ENCODE measurements around the gene RGS3.

RGS3 gene

GRCh38 chr9:113492343-113493202 lies 29.0 kb downstream of the RGS3 start:
- Histone ChIP-seq H3K36me3 (replicated peaks) (no peaks in the 10 kb centered on the region), H3K27me3 (replicated peaks) (no peaks in the 10 kb centered on the region), H3K27ac (no peak overlapping the region), H3K4me3 (ENCODE audit: low read depth, low read length) (no peak overlapping the region)
- no peak for TF ChIP-seq CTCF (IDR thresholded peaks at IDR 0.05; ENCODE audit: low read depth, low read length, missing control alignments)
- no peak for DNase-seq
- in situ Hi-C loops (cut with HindIII; ENCODE audit: low pct_ligation_motif_present, low sequenced_read_pairs) = no loop called here

GRCh38 chr9:113493203-113493520 lies 29.6 kb downstream of the RGS3 start:
- no peak for DNase-seq
- in situ Hi-C loops (cut with HindIII; ENCODE audit: low pct_ligation_motif_present, low sequenced_read_pairs) = no loop called here
- H3K4me3 ChIP-seq (ENCODE audit: low read depth, low read length) = no peak overlapping the region
- no peak for TF ChIP-seq CTCF (IDR thresholded peaks at IDR 0.05; ENCODE audit: low read depth, low read length, missing control alignments)
- H3K27ac ChIP-seq = no peak overlapping the region
- no peaks in the 10 kb centered on the region for H3K36me3 ChIP-seq (replicated peaks)
- H3K27me3 ChIP-seq (replicated peaks) = no peaks in the 10 kb centered on the region

GRCh38 chr9:113495526-113495925 lies 32.0 kb downstream of the RGS3 start:
- DNase-seq = no peak
- no peak overlapping the region for H3K4me3 ChIP-seq (ENCODE audit: low read depth, low read length)
- no peak for TF ChIP-seq CTCF (IDR thresholded peaks at IDR 0.05; ENCODE audit: low read depth, low read length, missing control alignments)
- no peak overlapping the region for H3K27ac ChIP-seq
- no peaks in the 10 kb centered on the region for H3K27me3 ChIP-seq (replicated peaks)
- no peaks in the 10 kb centered on the region for H3K36me3 ChIP-seq (replicated peaks)
- in situ Hi-C loops (cut with HindIII; ENCODE audit: low pct_ligation_motif_present, low sequenced_read_pairs) = no loop called here

- no peak overlapping the region for H3K4me3 ChIP-seq (ENCODE audit: low read depth, low read length)
- no peaks in the 10 kb centered on the region for H3K36me3 ChIP-seq (replicated peaks)
- H3K27me3 ChIP-seq (replicated peaks) = no peaks in the 10 kb centered on the region
- TF ChIP-seq CTCF (IDR thresholded peaks at IDR 0.05; ENCODE audit: low read depth, low read length, missing control alignments) = no peak
- no peak for DNase-seq
- in situ Hi-C loops (cut with HindIII; ENCODE audit: low pct_ligation_motif_present, low sequenced_read_pairs) = no loop called here
- no peak overlapping the region for H3K27ac ChIP-seq
Observed at GRCh38 chr9:113497051-113497450, 33.5 kb downstream of the RGS3 start.

GRCh38 chr9:113499153-113499875 lies 35.8 kb downstream of the RGS3 start:
- no peaks in the 10 kb centered on the region for H3K27me3 ChIP-seq (replicated peaks)
- no peaks in the 10 kb centered on the region for H3K36me3 ChIP-seq (replicated peaks)
- DNase-seq = no peak
- no peak overlapping the region for H3K27ac ChIP-seq
- TF ChIP-seq CTCF (IDR thresholded peaks at IDR 0.05; ENCODE audit: low read depth, low read length, missing control alignments) = no peak
- H3K4me3 ChIP-seq (ENCODE audit: low read depth, low read length) = no peak overlapping the region
- in situ Hi-C loops (cut with HindIII; ENCODE audit: low pct_ligation_motif_present, low sequenced_read_pairs) = no loop called here

Data from brain microvascular endothelial cell (primary cell).